ENCODE data around the gene PPARG.

Gene PPARG

DNA sequence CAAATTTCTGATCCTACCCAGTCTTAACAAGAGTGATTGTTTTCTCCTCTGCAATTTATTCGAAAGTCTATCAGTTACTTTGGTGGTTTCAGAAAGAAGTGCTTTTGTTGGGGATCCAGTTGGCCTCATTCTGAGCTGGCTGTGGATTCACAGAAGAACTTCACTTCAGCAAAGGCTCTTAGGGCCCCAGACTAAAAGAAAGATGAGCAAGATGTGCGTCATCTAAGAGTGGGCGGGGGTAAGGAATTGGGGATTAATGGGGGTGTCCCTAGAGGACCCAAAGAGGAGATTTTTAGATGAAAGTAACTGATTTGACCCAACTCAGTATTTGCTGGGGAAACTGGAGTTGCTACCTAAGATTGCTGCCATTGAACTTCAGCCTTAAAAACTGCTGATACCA, 131.5 kb downstream of the PPARG start:
- DNase-seq = no peak

DNA sequence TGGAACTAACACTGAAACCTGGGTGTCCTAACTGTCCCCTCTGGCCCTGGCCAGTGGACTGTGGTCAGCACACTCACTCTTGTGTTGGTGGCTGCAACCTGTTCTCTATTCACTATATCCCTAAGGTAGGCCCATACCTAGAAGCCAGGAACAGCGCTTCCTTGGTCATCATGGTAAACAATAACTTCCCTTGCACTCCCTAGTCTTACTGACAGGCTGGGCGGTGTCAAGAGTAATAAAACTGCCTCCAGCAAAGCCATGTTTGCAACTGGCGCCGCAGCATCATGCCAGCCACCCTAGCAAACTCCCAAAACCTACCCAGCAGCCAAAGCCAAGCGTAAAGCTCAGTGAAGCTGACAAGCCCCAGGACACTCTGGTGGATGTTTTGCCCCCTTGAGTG, 132.3 kb downstream of the PPARG start:
- DNase-seq = no peak

DNA sequence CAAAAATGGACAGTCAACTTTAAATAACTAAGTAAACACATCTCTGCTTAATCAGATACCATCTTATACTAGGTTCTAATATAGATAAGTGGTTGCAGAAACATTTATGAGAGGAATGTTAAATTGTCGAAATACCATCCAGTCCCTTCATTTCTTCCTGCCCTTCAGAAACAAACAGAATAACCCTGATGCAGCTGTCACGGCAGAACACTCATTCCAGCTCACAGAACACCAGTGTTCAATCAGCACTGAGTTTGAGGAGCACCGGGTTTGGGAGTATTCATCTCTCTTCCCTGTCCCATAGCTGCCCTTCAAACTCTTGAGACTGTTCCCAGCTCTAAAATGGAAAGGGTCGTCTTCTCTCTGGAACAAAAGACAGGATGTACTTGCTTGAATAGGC, 134.3 kb downstream of the PPARG start:
- DNase-seq = no peak

DNA sequence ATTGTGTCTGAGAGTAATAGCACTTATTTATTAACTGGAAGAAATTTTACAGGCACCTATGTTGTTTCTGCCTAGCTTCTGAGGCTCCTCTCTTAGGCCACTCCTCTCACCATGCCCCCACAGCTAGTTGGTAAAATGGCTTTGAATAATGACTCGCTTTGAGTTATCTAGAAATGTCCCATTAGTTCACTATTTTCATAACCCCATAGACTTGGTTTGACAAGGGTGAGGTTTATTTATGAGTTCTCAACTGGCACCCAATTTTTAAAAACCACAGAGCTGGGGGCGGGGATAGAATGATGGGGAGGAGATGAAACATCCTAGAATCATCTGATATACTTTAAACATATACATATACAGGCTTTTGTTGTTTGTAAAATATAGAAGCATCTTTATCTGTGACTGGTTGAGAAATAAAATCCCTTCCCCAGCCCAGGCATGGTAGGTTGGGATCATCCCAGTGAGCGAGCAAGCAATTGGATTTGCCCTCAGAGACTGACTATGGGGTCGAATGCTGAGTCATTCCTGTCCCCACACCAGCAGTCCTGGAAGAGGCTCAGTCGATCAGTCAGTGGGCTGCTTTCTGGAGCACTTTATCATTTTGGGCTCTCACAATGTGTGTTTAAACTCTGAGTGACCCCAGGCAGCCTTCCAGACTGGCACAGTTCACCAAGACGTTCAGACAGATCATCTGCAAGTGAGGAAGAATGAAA, 135.2 kb downstream of the PPARG start:
- DNase-seq = no peak

DNA sequence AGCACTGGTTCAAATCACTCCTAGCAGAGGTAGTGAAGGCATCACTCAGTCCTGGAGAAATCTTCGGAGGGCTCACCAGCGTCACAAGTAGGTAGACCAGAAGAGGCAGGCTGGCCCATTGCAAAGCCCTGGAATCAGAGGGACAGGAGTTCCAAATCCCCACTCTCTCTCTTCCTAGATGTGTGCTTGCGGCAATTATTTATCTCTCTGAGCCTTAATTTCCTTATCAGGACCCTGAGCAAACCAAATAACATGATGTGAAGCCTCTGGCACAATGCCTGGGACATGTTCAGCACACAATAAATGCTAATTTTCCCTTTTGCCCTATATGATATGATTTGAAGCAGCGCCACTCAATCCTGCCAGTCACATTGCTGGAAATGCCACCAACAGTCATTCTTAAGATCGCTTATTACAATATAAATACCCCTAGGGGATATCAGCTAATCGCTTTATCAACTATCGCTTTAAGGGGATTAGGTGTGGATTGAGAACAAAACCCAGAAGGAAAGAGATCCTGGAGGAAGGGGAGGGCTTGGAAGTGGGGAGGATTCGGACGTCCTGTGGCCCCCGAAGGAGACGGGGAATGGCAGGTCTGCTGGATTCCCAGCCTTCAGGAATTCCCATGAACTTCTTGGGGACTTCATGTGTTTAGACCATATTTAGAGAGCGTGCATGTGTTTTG, 135.9 kb downstream of the PPARG start:
- no peak for DNase-seq

DNA sequence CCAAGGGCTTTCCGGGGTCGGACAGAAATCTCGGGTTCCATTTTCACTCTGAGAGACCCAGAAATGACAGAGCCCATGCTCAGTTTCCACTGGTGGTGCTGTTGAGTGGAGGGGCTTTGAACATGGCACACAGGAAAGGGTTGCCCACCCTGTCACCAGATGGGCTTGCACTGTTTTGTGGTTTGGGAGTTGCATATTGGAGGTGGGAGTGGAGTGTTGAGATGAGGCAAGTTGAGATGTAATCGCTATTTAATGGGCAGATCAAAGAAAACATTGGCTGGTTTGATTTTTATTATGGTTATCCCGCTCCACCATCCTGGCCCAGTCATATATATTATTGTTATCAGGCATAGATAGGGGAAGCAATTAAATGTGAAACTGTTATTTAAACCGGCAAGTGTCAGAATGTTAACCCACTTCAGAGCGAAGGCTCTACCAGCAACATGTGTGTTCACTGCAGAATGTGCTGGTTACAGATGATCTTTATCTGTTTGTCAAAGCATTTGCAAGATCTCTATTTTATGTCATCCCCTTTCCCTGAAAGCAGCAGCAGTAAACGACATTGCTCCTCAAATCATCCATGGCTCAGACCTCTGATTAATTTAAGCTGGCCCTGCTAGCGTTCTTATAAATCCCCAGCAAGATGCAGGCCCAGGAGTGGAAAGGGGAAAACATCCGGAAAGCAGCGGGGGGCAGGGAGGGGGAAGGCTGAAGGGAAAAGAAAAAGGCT, 137.1 kb downstream of the PPARG start:
- DNase-seq = no peak

DNA sequence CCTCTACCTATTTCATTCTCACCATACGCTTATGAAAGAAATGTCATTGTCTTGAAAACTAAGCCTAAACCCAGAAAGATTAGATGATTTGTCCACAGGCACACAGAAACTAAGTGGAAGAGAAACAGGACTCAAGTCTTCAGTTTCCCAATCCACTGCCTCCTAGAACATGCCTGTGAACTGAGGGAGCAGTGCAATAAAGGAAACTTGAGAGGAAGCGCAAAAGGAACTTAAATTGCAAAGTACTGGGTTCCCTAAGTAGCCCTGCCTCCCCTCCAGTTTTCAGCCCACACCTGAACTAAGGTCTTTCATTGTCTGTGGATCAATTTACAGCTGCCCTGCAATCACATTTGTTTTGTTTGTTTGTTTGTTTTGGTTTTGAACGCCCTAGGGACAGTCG, 138.7 kb downstream of the PPARG start:
- no peak for DNase-seq

DNA sequence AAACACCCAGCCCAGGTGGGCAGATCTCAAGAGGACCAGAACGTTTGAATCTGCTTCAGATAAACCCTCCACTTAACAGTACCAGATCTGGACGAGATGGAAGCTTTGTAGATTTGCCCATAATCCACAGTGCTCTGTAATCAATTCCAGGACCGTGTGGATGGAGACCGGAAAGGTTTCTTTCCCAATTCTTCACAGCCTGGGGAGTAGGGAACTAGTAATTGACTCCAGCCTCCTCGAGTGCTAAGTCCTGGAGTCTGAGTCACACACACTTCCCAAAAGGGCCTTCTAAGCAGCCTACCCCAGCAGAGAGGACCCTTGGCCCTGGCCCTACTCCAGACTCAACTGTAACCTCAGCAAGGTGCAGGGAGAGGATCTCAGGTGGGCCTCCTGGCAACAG, 139.3 kb downstream of the PPARG start:
- DNase-seq = no peak

DNA sequence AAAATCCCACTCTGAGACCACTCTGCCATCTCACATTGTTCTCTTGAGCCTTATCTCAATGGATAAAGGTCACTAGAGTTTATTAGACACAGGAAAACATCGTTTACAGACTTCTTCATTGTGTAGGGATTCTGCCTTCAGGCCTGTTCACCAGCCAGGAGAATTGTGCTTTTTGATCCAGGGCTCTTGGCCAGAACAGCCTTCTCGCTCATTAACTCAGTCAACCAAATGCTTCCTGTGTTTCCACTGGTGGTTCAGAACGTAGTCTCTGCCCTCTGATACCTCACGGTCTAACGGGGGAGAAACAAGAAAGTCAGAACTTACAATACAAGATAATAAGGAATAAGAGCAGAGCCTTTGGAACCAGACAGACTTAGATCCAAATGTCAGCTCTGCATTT, 141.2 kb downstream of the PPARG start:
- no peak for DNase-seq

DNA sequence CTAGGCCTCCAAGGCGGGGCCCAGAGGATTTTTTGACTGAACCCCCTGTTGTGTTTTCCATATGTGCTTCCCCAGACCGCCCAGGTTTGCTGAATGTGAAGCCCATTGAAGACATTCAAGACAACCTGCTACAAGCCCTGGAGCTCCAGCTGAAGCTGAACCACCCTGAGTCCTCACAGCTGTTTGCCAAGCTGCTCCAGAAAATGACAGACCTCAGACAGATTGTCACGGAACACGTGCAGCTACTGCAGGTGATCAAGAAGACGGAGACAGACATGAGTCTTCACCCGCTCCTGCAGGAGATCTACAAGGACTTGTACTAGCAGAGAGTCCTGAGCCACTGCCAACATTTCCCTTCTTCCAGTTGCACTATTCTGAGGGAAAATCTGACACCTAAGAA, 145.0 kb downstream of the PPARG start:
- DNase-seq = no peak

DNA sequence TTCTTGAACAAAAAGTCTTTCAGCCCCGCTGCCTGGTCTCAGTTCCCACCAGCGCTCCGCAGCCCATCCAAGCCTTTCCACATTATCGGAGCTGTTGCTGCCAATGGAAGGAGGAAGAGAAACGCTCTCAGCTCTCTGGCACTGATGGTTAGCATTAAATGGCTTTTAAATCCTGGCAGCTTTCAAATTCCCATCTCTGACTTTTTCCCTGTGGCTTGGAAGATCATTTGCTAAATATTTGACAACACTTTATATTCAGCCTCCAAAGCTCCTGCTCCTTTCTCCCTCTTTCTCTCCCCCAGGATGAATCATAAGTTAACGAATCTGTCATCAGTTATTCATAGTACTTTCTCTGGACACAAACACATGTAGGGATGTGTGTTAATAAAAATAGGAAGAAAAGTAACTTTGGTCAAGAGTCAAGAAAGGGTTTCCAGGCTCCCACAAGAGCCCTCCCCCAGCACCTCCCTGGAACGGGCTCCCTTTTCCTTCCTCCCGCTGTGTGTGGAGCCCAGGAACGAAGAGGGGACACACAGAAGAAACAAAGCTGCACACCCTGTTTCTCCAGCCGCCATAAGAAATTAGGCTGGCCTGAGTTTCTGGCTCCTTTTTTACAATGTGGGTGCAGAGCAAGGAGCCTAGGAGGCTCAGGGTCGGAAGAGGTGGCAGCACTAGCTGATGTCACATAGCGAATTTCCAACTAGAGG, 147.8 kb downstream of the PPARG start:
- DNase-seq = no peak

DNA sequence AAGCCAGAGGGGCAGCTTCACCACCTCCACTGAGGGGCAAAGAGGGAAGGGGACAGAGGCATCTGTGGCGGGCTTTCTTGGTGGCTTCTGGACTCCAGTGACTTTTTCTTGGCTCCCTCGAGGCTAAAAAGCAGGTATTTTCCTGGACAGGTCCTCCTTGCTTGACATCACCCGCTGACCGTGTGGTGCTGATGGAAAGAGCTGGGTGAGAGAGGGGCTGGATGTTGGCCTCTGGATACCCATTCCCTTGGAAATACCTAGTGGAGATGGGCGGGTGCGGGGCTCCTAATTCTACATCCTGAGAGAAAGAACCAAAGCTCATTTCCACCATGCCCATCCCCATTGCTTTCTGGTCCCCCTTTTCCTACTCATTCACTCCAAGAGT, 148.3 kb downstream of the PPARG start:
- no peak for DNase-seq

DNA sequence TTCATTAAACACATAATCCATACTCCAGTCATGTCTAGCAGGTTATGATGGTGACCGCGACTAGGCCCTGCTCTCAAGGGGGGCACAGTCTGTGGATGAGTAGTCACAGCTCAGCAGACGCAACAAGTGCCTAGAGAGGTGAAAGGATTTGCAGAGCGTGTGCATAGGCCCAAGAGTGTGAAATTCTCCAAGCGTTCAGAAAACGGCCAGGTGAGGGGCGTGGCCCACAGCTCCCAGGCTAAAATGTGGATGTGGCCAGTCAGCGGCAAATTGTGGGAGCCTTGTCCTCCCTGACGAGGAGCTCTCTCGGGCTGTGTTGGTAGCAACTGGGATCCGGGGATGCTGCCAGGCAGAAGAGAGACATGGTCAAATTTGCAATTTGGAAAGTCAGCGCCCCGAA, 149.0 kb downstream of the PPARG start:
- DNase-seq = no peak

DNA sequence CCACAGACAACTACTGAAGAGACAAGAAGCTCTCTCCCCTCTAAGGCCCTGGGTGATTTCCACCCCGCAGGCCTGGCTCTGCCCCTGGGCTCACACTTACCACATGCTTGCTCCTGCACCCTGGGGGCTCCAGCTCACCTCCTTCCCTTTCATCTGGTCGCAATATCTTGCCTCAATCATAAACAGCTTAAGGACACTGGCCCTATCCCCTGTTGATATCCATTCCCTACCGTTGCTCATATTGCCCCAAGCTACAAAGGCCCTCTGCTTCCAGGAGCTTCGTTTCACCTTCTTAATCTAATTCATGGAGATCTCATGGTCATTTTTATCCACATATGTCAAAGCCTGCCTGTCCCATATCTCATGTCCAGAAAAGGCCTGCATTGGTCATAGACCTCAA, 149.4 kb downstream of the PPARG start:
- no peak for DNase-seq

DNA sequence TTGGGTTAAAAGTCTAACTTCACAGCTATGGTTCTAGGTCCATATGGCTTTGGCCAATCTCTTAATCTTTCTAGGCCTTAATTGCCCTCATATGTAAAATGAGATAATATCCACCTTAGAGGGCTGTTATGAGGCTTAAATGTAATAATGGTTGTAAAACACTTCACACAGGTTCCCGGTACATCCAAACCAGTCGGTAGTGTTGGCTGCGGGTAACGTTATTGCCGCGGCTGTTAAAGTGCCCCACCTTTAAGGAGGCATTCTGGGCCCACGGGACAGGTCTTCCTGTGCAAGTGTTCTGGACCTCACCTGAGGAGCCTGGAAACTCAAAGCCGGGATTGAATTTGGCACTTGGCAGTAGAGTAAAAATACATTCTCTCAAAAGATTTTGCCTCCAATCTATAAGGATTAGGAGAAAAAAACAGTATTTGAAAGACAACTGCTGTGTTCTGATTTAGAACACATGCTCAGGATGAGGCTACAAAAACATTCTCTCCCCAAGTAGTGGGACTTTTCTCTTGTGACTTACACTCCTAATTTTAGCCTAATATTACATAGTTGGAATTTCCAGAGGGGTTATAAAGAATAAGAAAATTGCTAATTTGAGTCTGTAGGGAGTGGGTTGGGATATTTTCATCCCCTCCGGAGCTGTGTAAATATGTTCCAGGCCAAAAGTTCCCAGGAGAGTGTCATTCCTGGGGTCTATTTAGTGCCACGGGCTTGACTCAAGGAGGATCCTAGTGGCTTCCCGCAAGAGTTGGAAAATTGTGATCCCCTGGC, 150.5 kb downstream of the PPARG start:
- no peak for DNase-seq

DNA sequence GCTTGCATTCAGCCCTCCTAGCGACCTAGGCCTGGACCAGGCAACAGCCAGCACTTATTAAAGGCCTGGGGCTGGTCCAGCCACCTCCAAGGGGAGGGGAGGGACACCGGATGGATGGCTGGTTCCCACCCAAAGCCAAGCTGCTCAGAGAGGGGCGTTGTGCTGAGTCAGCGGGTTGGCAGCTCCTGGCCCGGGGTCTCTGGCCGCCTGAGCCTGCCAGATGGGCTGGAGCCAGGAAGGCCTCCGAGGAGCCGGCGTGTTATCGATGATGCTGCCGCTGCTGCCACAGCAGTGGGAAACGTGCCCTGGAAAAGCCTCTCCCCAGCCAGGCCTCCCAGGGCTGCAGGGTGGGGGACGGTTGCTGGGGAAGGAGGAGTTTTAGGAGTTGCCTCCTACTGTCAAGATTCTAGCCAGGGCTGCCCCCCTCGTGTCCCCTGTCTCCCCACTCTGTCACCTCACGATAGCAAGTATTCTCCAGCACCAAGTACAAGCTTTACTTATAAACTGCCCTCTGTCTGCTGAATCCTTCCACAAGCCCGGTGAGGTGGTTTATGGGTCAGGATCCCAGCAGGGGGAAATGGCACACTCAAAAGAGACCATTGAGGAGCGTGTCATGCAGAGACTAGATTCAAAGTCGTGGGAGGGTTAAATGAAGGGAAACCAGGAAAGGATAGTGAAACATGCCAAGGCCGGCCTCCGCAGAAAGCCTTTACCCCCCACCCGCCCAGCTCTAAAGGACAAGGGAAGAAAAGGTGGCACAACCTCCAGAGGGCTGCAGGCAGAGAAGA, 152.3 kb downstream of the PPARG start:
- no peak for DNase-seq

DNA sequence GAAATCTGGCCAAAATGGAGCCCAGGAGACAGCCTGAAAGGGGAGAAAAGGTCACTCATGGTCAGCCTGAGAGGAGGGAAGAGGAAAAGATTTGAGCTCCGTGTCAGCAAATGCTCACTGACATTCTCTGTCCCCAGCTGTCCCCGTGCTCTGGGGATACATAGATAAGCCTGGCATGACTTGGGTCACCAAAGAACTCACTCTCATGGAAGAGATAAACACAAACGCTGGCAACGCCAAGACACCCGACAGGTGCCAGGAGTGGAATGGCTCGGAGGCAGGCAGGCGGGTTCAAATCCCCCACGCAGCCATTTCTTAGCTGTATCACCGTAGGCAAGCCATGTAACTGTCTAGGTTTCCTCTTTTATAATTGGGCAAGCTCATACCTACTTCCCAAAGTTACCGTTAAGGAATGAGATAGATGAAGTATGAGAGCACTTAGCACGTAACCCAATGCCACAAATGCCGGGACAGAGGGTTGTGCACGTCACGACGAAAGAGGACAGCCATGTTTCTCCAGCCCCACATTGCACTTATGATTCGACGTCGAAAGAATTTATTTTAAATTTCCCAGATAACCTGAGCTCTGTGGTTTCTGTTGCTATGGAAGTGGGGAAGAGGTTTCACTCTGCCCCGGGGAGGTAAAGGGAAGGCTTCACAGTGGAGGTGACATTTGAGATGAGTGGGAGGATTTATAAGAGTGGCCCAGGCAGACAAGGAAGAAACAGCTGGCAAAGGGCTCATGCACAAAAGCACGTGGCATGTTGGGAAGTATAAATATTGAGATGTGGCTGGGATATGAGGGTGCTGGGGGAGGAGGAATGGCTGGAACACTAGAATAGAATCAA, 154.0 kb downstream of the PPARG start:
- DNase-seq = no peak

DNA sequence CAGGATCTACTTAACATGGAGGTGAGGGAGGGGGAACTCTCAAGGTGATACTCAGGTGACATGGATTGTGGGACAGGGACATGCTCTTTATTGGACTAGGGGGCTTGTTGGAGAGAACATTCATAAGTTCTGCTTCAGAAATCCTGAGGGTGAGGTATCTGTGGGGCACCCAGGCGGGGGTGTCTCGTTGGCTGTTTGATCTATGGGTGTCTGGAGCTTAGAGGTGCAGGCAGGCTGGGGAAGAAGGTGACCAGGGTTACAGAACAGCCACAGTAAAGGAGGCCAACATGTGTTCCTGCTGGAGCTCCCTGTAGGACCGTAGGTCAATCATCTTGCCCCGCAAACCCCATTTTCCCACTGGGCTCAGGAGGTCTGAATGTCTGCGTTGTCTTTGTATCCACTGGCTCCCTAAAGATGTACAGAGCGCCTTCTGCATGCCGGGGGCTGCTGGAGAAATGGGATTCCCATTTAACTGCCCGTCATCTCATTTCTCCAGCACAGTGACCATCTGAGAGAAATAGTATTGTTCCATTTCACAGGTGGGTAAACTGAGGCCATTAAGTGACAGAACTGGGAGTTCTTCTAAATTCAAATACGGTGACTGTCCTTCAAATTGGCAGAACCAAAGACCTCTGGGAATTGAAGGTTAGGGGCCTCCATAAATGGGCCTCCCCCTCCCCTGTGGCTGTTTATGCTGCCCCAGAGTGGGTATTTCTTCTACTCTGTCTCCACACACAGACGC, 155.1 kb downstream of the PPARG start:
- no peak for DNase-seq

DNA sequence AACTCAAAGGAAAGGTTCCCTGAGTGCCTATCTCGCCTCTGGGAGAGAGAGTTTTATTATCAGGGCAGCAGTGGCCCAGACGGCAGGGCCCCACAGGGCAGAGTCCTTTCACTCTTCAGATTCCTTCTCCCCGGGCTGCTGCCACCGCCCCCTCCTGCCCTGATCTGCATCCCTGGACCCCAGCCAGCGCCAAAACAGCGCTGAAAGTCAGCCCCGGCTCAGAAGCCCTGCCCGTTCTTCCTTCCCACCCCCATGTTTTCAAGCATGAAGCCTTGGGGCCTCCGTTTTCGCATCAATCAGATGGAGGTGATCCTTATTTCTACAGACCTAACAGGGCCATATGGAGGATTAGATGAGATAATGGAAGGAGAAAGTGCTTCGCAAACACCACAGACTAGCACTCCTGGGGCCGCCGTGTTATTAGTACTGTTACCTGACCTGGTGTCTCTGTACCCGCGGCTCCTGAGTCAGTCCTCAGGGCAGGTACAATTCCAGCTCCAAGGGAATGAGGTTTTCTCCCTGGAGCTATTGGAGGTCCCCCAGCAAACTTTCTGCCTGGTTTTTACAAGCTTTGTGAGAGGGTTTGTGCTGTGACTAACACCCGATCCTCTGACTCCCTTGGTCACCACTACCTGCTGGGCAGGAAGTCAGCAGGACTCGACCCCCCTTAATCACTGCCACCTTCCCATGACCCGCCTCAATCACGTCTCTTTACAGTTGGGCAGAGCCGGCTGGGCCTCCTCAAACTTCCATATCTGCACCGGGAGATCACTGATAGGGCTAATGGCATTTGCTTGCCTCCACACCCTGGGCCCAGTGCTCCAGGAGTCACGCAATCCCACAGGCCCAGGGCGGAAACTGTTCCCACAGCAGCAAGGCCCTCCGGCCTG, 156.0 kb downstream of the PPARG start:
- no peak for DNase-seq

Data from DMS79 treated with DMSO at 0.1 percent for 48 hours (cell line).